GM08714 (cell line): Measurements from ENCODE around the gene POLDIP2.

Experiments
- H3K4me3 ChIP-seq: fragments of 200-500 bp; sonication (Bioruptor generic); 2 replicates; pipeline ENCODE4 v1.5.1; 2014; ENCODE audit warnings: mild to moderate bottlenecking, low read length, inconsistent platforms
- ZNF274 ChIP-seq: IDR thresholded peaks from 2 replicates; pipeline ENCODE4 v1.6.1; 2012; ENCODE audit warnings: mild to moderate bottlenecking, low read depth, low read length

The POLDIP2 gene

GRCh38 chr17:28357061-28357900 lies at the start of gene POLDIP2:
Gene POLDIP2 (minus strand): TSS chr17:28357527. CDS start chr17:28357448, 79 bp downstream.
- H3K4me3 ChIP-seq: peak within 1 kb of the TSS; percentile 91
- TF ChIP-seq ZNF274: no peak

GRCh38 chr17:28406473-28406814 lies 49.1 kb upstream of the POLDIP2 start:
- peak overlapping the region; percentile 80 for H3K4me3 ChIP-seq
- TF ChIP-seq ZNF274: no peak

- H3K4me3 ChIP-seq: peak within 1 kb of the TSS; percentile 80
- no peak for TF ChIP-seq ZNF274
Observed at GRCh38 chr17:28405632-28406472, 48.5 kb upstream of the POLDIP2 start, which contains the start of gene SLC46A1. Gene SLC46A1 (minus strand): TSS chr17:28406212. CDS start chr17:28406114, 98 bp downstream.

GRCh38 chr17:28404812-28405570 lies 47.7 kb upstream of the POLDIP2 start:
- no peak for TF ChIP-seq ZNF274
- H3K4me3 ChIP-seq: peak overlapping the region; percentile 80; the same call in 1 of the 2 replicates

- no peak overlapping the region for H3K4me3 ChIP-seq
- TF ChIP-seq ZNF274: no peak
Observed at GRCh38 chr17:28404461-28404811, 47.1 kb upstream of the POLDIP2 start.

- TF ChIP-seq ZNF274: no peak
- no peak overlapping the region for H3K4me3 ChIP-seq
Observed at GRCh38 chr17:28404007-28404406, 46.7 kb upstream of the POLDIP2 start.

- no peak for TF ChIP-seq ZNF274
- no peak overlapping the region for H3K4me3 ChIP-seq
Observed at GRCh38 chr17:28402844-28403243, 45.5 kb upstream of the POLDIP2 start.

- no peak for TF ChIP-seq ZNF274
- no peak overlapping the region for H3K4me3 ChIP-seq
Observed at GRCh38 chr17:28402224-28402630, 44.9 kb upstream of the POLDIP2 start.

- H3K4me3 ChIP-seq: no peak overlapping the region
- TF ChIP-seq ZNF274: no peak
Observed at GRCh38 chr17:28399808-28400207, 42.5 kb upstream of the POLDIP2 start.

- no peak for TF ChIP-seq ZNF274
Observed at GRCh38 chr17:28398280-28398981, 41.1 kb upstream of the POLDIP2 start.

GRCh38 chr17:28397687-28398279 lies 40.5 kb upstream of the POLDIP2 start:
- no peak for TF ChIP-seq ZNF274
- no peak overlapping the region for H3K4me3 ChIP-seq

More at GRCh38 chr17:28398280-28398981, 41.1 kb upstream of the POLDIP2 start:
- no peak overlapping the region for H3K4me3 ChIP-seq

GRCh38 chr17:28397275-28397674 lies 39.9 kb upstream of the POLDIP2 start:
- H3K4me3 ChIP-seq: no peak overlapping the region
- TF ChIP-seq ZNF274: no peak

GRCh38 chr17:28396635-28397239 lies 39.4 kb upstream of the POLDIP2 start:
- H3K4me3 ChIP-seq: no peak overlapping the region
- no peak for TF ChIP-seq ZNF274
